SH-SY5Y (cell line): ENCODE results near the gene NOG.

Source experiments
- GATA2 ChIP-seq: IDR thresholded peaks from 2 replicates; pipeline ENCODE4 v1.6.1; 2011; ENCODE audit warnings: mild to moderate bottlenecking, low read depth, low read length
- GATA3 ChIP-seq: IDR thresholded peaks from 2 replicates; pipeline ENCODE4 v1.6.1; 2011; ENCODE audit warnings: low read depth, mild to moderate bottlenecking, low read length, moderate library complexity

Gene NOG

DNA sequence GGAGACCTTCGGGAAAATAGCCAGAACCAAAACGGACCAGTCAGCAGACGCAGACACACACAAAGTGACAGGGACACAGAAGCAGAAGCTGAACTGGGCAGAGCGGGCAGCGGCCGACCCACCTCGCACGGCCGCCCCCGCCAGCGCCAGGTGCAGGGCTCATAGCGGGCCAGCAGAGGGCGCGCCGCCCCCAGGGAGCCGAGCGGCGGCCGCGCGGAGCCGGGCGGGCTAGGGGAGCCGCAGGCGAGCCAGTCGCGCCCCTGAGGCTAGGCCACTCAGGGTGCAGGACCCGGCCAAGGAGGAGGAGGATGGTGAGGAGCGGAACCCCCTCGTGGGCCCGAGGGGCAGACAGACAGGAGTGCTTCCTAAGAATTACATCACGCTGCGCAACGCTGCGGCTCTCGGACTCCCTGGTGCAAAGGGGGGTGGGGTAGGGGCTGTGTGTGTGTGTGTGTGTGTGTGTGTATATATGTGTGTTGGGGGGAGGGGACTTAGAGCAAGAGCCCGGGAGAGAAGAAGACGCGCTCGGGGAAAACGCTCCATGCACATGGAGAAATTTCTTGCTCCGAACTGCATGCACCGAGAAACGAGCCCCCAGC, 913 bp upstream of the NOG start:
- TF ChIP-seq GATA2 (no peak), GATA3 (no peak)

DNA sequence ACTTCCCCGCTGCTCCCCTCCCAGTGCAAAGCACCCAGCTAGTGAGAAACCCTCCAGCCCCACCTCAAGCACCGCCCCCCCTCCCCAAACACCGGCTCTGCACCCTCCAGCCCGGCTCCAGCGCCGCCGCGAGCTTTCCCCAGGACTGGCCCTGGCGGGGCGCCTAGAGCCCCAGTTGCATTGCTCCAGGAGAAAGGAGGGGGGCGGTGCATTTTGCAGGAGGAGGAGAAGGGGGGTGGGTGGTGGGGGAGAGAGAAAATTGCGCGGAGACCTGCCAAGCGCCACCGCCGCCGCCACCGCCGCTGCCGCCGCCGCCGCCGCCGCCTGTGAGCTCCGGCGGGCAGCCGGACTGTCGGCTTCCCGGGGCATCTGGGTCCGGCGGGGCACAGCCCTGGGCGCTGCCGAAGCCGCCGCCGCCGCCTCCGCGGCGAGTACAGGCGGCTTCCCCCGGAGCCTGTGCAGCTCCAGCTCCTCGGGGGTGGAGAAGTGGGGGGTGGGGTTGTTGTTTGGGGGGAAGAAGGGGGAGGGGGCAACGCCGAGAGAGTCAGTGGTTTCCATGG, 333 bp upstream of the NOG start:
- TF ChIP-seq GATA3 (no peak), GATA2 (no peak)

DNA sequence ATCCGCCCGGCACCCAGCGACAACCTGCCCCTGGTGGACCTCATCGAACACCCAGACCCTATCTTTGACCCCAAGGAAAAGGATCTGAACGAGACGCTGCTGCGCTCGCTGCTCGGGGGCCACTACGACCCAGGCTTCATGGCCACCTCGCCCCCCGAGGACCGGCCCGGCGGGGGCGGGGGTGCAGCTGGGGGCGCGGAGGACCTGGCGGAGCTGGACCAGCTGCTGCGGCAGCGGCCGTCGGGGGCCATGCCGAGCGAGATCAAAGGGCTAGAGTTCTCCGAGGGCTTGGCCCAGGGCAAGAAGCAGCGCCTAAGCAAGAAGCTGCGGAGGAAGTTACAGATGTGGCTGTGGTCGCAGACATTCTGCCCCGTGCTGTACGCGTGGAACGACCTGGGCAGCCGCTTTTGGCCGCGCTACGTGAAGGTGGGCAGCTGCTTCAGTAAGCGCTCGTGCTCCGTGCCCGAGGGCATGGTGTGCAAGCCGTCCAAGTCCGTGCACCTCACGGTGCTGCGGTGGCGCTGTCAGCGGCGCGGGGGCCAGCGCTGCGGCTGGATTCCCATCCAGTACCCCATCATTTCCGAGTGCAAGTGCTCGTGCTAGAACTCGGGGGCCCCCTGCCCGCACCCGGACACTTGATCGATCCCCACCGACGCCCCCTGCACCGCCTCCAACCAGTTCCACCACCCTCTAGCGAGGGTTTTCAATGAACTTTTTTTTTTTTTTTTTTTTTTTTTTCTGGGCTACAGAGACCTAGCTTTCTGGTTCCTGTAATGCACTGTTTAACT, 1.0 kb downstream of the NOG start:
- TF ChIP-seq GATA3 (no peak), GATA2 (no peak)

DNA sequence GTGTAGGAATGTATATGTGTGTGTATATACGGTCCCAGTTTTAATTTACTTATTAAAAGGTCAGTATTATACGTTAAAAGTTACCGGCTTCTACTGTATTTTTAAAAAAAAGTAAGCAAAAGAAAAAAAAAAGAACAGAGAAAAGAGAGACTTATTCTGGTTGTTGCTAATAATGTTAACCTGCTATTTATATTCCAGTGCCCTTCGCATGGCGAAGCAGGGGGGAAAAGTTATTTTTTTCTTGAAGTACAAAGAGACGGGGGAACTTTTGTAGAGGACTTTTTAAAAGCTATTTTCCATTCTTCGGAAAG, 1.6 kb downstream of the NOG start:
- TF ChIP-seq GATA2 (no peak), GATA3 (no peak)

DNA sequence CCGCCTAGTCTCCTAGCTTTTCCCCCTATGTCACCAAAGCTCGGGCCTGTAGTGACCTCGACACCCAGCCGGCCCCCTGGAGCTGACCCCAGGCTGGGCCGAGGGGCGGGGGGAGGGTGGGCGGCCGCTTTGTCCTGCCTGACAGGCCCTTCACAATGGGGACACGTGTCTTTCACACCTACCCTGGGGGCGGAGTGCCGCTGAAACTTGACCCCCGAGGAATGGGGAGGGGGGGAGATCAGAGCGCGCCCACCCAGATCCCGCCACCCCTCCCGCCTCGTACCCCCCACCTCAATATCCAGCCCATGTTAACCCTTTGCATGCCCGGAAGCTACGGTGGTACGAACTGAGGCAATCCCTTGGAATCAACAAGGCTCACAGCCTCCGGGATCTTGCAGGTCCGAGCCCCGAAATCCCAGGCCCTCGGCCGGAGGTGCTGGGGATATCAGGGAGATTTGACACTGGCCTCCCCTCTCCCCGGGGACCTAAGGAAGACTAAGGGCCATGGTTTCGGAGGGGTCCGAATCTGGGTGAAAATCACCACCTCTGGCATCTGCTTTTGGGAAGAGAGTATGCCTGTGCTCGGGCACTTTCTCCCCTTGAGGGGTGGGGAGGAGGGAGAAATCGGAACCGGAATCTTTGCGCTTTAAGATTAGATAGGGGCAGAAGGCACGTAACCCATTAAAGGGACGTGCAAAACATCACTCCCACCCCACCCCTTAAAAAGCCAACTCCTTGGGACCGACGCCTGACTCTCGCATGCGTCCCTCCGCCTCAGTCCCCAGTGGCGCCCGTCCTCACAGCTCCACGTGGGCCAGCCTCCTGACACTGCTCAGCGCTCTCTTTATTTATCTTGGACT, 2.6 kb downstream of the NOG start:
- TF ChIP-seq GATA2 (no peak), GATA3 (no peak)

DNA sequence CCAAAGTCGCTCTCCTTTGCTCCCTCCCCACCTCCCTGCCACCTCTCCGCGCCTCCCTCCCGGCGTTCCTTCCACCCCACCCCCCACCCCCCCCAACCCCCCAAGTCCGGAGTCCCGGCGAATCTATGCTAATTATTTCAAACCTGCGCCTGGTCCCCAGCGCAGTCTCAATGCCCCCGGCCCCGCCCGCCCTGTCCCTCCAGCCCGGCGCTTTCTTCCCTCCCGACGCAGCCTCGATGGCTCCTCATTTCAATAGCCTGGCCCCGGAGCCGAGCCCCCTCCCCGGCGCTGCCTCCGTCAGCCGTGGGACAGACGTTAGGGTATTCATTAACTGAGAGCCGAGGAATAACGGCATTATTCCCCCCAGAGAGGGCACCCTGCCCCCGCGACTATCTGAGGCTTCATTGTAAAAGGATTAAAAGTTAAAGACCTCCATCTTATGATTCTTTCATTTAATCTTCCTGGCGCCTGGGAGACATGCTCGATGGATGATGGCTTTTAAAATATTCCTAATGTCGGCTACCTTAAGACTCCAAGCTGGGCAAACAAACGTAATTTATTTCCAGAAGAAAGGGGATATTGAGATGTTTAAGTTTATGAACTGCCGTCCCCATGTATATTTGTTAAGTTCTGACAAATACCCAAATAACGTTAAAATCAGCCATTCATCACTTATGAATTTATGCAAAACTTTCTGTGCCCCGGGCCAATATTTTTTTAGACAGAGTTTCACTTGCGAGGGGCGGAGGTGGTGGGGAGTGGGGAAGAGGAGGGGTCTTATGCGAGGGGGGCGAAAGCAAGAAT, 3.4 kb downstream of the NOG start:
- TF ChIP-seq GATA3 (no peak), GATA2 (no peak)

DNA sequence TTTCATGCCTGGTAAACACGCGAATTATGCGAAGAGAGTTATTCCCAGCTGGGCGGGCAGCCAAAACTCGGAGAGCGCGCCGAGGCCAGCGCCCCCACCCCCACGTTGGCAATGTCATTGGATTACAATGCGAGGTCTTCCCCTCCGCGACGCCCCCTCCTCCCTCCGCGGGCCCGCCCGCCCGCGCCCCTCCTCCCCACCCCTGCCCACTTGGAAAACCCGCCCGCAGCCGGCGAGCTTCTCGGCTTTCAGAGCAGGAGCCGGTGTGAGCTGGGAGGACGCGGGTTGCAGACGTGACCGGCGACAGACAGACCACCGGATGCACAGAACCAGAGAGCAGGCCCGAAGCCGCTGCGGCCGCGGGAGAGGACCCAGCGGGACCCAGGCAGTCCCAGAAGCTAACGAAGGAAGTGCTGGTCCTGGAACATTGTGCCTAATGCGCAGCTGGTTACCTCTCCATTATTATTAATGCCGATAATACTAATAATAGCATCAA, 4.0 kb downstream of the NOG start:
- TF ChIP-seq GATA2 (no peak), GATA3 (no peak)

DNA sequence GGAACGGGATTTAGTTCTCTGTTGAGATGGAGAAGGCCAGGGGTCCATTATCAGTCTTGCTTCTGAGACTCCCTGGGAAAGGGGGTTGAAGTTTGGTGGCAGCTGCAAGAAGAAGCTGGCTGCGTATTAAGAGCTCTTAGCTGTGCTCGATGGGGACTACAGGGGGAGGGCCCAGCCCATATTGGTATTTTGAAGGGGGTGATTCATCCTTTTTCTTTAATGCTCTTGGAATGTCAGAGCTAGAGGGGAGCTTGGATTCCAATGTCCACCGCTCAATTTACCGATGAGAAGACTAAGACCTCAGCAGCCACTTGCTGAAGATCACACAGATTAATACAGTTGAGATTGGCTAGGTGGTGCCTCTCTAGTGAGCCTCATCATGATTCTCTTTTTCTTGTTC, 5.0 kb downstream of the NOG start:
- no peak for TF ChIP-seq GATA2
- no peak for TF ChIP-seq GATA3

DNA sequence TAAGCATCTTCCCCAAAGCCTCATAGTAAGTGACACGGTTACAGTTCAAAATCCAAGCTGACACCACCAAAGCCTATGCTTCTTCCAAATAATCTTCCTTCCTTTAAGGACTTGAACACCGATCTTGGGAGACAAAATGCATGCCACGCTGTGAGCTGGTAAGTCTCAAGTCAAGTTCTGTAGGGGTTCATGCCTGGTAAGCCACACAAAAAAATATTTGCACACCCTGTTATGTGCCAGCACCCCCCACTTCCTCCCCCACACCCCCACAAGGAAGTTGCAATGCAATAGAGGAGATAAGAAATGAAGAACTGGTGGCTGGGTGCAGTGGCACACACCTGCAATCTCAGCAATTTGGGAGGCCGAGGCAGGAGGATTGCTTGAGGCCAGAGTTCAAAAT, 5.6 kb downstream of the NOG start:
- TF ChIP-seq GATA3, result no peak
- no peak for TF ChIP-seq GATA2

DNA sequence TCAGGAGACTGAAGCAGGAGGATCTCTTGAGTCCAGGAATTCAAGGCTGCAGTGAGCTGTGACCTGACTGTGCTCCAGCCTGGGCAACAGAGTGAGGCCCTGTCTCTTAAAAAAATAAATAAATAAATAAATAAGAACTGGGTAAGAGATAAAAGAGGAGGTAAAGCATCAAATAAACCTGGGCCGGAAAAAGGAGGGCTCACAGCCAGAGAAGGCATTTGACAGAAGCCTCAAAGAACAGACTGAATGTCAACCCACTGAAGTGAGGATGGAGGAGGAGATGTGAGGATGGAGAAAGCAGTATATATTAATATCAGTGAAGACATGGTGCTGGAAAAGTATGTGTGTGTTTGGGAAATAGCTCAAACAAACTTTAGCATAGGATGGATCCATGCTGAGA, 6.1 kb downstream of the NOG start:
- TF ChIP-seq GATA3, result no peak
- no peak for TF ChIP-seq GATA2

DNA sequence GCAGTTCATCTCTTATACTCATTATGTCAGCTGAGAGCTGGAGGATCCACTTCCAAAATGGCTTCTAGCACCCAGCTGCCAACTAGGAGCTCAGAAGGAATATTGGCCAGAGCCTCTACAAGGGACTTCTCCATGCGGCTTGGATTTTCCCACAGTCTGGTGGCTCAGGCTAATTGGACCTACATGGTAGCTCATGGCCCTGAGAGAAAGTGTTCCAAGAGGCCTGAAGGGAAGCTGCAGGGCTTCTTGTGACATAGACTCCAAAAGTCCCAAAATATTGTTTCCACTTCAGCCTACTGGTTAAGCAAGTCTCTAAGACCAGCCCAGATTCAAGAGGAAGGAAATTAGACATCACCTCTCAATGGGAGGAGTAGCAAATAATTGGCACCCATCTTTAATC, 6.8 kb downstream of the NOG start:
- no peak for TF ChIP-seq GATA3
- TF ChIP-seq GATA2, result no peak

DNA sequence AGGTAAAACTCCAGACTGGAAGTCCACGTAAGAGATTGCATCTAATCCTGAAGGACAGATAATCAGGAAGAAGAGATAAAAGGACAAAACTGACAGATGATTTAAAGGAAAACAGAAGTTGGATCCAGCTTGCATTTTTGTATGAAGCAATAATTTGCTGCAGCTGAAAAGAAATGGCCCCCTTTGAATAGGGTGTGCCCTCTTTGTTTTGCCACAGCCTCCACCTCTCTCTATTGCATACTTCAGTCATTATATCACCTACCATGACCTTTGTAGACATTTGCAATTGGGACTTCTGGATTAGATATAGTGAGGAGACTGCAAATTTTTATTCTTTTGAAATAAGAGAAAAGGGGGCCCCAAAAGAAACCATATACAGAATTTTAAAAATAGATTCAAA, 8.1 kb downstream of the NOG start:
- TF ChIP-seq GATA3, result no peak
- no peak for TF ChIP-seq GATA2

DNA sequence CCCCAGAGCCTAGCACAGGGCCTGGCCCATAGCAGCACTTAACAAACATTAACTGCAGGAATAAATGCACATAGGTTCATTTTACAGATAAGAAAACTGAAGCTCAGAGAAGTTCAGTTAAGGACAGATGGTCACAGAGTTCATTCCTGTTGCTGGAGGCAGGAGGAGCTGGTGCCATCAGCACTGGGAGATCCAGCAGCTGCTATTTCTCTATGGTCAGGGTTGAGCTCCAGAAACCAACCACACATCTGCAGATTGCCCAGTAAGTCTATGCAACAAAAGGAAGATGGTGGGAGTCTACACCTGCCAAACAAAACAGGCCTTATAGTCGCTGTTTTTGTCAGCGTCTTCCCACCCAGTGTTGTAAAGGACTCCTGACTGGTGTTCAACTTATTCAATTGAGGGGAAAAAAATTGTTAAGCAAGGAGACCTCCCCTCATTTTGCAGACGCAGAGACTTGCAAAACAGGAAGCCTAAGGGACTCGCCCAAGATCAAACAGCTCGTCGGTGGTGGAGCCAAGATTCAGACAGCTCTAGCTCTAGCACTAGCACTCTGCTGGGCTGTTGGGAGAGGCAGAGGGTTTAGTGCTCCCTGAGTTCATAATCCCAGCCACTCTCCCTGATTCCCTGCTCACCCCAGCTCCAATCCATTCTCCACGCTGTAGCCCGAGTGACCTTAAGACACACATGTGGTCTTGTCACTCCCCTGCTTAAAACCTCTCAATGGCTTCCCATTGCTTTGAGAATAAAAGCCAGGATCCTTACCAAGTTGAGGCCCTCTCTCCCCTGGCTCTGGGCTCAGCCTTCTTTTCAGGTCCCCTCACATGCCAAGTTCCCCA, 9.0 kb downstream of the NOG start:
- no peak for TF ChIP-seq GATA3
- no peak for TF ChIP-seq GATA2
